HEK293 (cell line): ENCODE data around the gene KDF1.

Source experiments
- CTCF ChIA-PET: fragments of 350-600 bp; formaldehyde crosslinking; extraction: SDS; loops from one replicate; lab custom pipeline; 2021; ENCODE audit warnings: antibody characterized with exemption; lab: Yijun Ruan, JAX
- POLR2A ChIA-PET: fragments of 300-600 bp; formaldehyde crosslinking; extraction: SDS; loops from one replicate; lab custom pipeline; 2020; ENCODE audit warnings: antibody characterized with exemption, inconsistent platforms; lab: Yijun Ruan, JAX
- H3K27ac ChIP-seq: fragments of 200-500 bp; sonication (Bioruptor generic); 2 replicates; pipeline ENCODE4 v1.5.1; 2014; ENCODE audit warnings: low read depth, low read length, control low read depth, inconsistent platforms; ENCODE audit errors: extremely low read depth
- H3K36me3 ChIP-seq, 2 experiments: fragments of 200-500 bp in 1 of 2; sonication (Bioruptor generic) in 1 of 2; 1 replicate in 1 of 2; 2 replicates in 1 of 2; pipeline ENCODE4 v1.5.1; 2014 to 2017; ENCODE audit warnings: inconsistent platforms in 2 of 2, low read length in 2 of 2; ENCODE audit not compliant: control insufficient read depth in 2 of 2, insufficient read depth in 1 of 2
- H3K4me1 ChIP-seq: fragments of 200-500 bp; sonication (Bioruptor generic); 2 replicates; pipeline ENCODE4 v1.5.1; 2014; ENCODE audit warnings: mild to moderate bottlenecking, low read length, inconsistent platforms; ENCODE audit not compliant: control insufficient read depth, insufficient read depth
- H3K4me3 ChIP-seq: 2 replicates; pipeline ENCODE4 v1.5.1; 2011; ENCODE audit warnings: low read depth, mild to moderate bottlenecking, control low read depth, low read length, moderate library complexity
- H3K9me3 ChIP-seq: fragments of 200-500 bp; sonication (Bioruptor generic); 2 replicates; pipeline ENCODE4 v1.5.1; 2014; ENCODE audit warnings: low read depth, low read length, inconsistent platforms; ENCODE audit not compliant: control insufficient read depth, insufficient read depth
- FEZF1 ChIP-seq: fragments of 450-650 bp; formaldehyde crosslinking; IDR thresholded peaks from 2 replicates; pipeline ENCODE4 v1.5.1; 2016; ENCODE audit warnings: missing biosample characterization, missing genetic modification characterization
- HOXD13 ChIP-seq: sonication (generic); formaldehyde crosslinking; IDR thresholded peaks from 2 replicates; pipeline ENCODE4 v1.8.0; 2022; ENCODE audit warnings: missing genetic modification reagents, borderline replicate concordance
- REPIN1 ChIP-seq: fragments of 450-650 bp; formaldehyde crosslinking; IDR thresholded peaks from 2 replicates; pipeline ENCODE4 v1.5.1; 2017; ENCODE audit warnings: missing biosample characterization, missing genetic modification characterization, low read depth
- ZBTB8A ChIP-seq: fragments of 450-650 bp; formaldehyde crosslinking; IDR thresholded peaks from 2 replicates; pipeline ENCODE4 v1.5.1; 2016; ENCODE audit warnings: missing biosample characterization, missing genetic modification characterization
- ZNF155 ChIP-seq: fragments of 450-650 bp; formaldehyde crosslinking; IDR thresholded peaks from 2 replicates; pipeline ENCODE4 v1.5.1; 2016; ENCODE audit warnings: missing biosample characterization, missing genetic modification characterization
- ZNF2 ChIP-seq: fragments of 450-650 bp; formaldehyde crosslinking; IDR thresholded peaks from 2 replicates; pipeline ENCODE4 v1.5.1; 2016; ENCODE audit warnings: missing biosample characterization, missing genetic modification characterization
- ZNF221 ChIP-seq: fragments of 450-650 bp; formaldehyde crosslinking; IDR thresholded peaks from 2 replicates; pipeline ENCODE4 v1.5.1; 2017; ENCODE audit warnings: missing biosample characterization, missing genetic modification characterization, borderline replicate concordance
- ZNF302 ChIP-seq: fragments of 450-650 bp; formaldehyde crosslinking; IDR thresholded peaks from 2 replicates; pipeline ENCODE4 v1.5.1; 2016; ENCODE audit warnings: missing biosample characterization, missing genetic modification characterization, low read depth
- ZNF341 ChIP-seq: fragments of 450-650 bp; formaldehyde crosslinking; IDR thresholded peaks from 2 replicates; pipeline ENCODE4; 2016; ENCODE audit warnings: low read depth, missing biosample characterization, missing genetic modification characterization
- ZNF664 ChIP-seq: fragments of 450-650 bp; formaldehyde crosslinking; IDR thresholded peaks from 2 replicates; pipeline ENCODE4 v1.5.1; 2016; ENCODE audit warnings: missing biosample characterization, missing genetic modification characterization
- TF ChIP-seq, protein P1 (sequence below): fragments of 450-650 bp; formaldehyde crosslinking; conservative IDR thresholded peaks from 2 replicates; pipeline ENCODE4 v1.5.1; 2016; ENCODE audit warnings: low read depth, missing biosample characterization, missing genetic modification characterization
- TF ChIP-seq, protein P2 (sequence below): fragments of 450-650 bp; formaldehyde crosslinking; IDR thresholded peaks from 2 replicates; pipeline ENCODE4 v1.5.1; 2016; ENCODE audit warnings: missing biosample characterization, missing genetic modification characterization
- TF ChIP-seq, protein P3 (sequence below): fragments of 450-650 bp; formaldehyde crosslinking; IDR thresholded peaks from 2 replicates; pipeline ENCODE4 v1.5.1; 2016; ENCODE audit warnings: missing biosample characterization, missing genetic modification characterization
- TF ChIP-seq, protein P4 (sequence below): fragments of 450-650 bp; formaldehyde crosslinking; IDR thresholded peaks from 2 replicates; pipeline ENCODE4 v1.5.1; 2016; ENCODE audit warnings: missing biosample characterization, missing genetic modification characterization
- TF ChIP-seq, protein P5 (sequence below): fragments of 450-650 bp; formaldehyde crosslinking; IDR thresholded peaks from 2 replicates; pipeline ENCODE4 v1.5.1; 2017; ENCODE audit warnings: missing biosample characterization, mild to moderate bottlenecking, missing genetic modification characterization, moderate library complexity

The KDF1 gene

DNA sequence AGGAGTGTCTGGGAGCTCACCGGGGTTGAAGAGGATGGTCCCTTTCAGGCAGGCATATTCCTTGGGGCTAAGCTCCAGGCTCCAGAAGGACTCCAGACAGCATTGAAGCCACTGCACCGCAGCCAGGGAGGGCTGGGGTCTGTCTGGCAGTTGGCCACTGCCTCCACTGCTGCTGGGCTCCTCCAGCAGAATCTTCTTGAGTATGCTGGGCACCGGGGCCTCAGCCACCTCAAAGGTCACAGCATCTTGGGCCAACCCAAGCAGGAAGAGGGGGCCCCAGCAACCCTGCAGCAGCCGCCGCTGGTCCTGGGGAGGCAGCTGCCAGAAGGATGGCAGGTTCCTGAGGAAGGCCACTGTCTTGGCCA lies 46.9 kb downstream of the KDF1 start (continued):
- TF ChIP-seq, protein P1, sequence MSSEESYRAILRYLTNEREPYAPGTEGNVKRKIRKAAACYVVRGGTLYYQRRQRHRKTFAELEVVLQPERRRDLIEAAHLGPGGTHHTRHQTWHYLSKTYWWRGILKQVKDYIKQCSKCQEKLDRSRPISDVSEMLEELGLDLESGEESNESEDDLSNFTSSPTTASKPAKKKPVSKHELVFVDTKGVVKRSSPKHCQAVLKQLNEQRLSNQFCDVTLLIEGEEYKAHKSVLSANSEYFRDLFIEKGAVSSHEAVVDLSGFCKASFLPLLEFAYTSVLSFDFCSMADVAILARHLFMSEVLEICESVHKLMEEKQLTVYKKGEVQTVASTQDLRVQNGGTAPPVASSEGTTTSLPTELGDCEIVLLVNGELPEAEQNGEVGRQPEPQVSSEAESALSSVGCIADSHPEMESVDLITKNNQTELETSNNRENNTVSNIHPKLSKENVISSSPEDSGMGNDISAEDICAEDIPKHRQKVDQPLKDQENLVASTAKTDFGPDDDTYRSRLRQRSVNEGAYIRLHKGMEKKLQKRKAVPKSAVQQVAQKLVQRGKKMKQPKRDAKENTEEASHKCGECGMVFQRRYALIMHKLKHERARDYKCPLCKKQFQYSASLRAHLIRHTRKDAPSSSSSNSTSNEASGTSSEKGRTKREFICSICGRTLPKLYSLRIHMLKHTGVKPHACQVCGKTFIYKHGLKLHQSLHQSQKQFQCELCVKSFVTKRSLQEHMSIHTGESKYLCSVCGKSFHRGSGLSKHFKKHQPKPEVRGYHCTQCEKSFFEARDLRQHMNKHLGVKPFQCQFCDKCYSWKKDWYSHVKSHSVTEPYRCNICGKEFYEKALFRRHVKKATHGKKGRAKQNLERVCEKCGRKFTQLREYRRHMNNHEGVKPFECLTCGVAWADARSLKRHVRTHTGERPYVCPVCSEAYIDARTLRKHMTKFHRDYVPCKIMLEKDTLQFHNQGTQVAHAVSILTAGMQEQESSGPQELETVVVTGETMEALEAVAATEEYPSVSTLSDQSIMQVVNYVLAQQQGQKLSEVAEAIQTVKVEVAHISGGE (tag by site-specific recombination), result no peak
- no peak for TF ChIP-seq REPIN1 (tag by site-specific recombination)
- TF ChIP-seq ZNF341, result no peak
- TF ChIP-seq, protein P2, sequence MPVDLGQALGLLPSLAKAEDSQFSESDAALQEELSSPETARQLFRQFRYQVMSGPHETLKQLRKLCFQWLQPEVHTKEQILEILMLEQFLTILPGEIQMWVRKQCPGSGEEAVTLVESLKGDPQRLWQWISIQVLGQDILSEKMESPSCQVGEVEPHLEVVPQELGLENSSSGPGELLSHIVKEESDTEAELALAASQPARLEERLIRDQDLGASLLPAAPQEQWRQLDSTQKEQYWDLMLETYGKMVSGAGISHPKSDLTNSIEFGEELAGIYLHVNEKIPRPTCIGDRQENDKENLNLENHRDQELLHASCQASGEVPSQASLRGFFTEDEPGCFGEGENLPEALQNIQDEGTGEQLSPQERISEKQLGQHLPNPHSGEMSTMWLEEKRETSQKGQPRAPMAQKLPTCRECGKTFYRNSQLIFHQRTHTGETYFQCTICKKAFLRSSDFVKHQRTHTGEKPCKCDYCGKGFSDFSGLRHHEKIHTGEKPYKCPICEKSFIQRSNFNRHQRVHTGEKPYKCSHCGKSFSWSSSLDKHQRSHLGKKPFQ (tag by site-specific recombination), result no peak
- TF ChIP-seq, all 188 proteins: peak for 0

DNA sequence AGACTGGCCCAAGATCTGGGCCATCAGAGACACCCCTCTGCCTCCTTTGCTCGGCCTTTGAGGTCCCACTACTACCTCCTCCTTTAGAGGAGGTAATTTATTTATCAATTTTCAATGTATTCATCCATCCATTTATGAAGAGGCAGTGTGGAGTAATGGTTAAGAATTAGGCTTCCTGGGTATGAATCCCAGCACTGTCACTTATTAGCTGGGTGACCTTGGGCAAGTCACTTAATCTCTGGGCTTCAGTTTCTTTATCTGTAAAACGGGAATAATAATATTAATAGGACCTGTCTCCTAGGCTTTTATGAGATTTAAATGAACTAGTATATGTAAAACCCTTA lies 48.1 kb downstream of the KDF1 start:
- H3K36me3 ChIP-seq, result no peaks in the 10 kb centered on the region
- no peaks in the 10 kb centered on the region for H3K9me3 ChIP-seq
- no peak overlapping the region for H3K27ac ChIP-seq
- POLR2A ChIA-PET, result interaction anchor here (0.6 kb wide), 1 partner anchor 12 kb away, joined by 3 read pairs; the partner anchor contains the start of gene GPATCH3
- H3K4me3 ChIP-seq, result no peak overlapping the region
- CTCF ChIA-PET, result interaction anchor here (0.5 to 0.8 kb wide), 2 partner anchors 55 to 125 kb away, joined by 3 to 5 read pairs; no protein-coding TSS in a partner anchor
- H3K4me1 ChIP-seq, result peaks cover 8% of the 10 kb centered on the region
- TF ChIP-seq ZNF302 (tag by site-specific recombination) (no peak), ZNF155 (tag by site-specific recombination) (no peak), HOXD13 (no peak), ZBTB8A (tag by site-specific recombination) (no peak), ZNF664 (tag by site-specific recombination) (no peak), ZNF2 (tag by site-specific recombination) (no peak), FEZF1 (tag by site-specific recombination) (no peak), ZNF221 (tag by site-specific recombination) (no peak)
- TF ChIP-seq, protein P3, sequence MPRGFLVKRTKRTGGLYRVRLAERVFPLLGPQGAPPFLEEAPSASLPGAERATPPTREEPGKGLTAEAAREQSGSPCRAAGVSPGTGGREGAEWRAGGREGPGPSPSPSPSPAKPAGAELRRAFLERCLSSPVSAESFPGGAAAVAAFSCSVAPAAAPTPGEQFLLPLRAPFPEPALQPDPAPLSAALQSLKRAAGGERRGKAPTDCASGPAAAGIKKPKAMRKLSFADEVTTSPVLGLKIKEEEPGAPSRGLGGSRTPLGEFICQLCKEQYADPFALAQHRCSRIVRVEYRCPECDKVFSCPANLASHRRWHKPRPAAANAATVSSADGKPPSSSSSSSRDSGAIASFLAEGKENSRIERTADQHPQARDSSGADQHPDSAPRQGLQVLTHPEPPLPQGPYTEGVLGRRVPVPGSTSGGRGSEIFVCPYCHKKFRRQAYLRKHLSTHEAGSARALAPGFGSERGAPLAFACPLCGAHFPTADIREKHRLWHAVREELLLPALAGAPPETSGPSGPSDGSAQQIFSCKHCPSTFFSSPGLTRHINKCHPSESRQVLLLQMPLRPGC (tag by site-specific recombination), result no peak
- TF ChIP-seq, protein P4, sequence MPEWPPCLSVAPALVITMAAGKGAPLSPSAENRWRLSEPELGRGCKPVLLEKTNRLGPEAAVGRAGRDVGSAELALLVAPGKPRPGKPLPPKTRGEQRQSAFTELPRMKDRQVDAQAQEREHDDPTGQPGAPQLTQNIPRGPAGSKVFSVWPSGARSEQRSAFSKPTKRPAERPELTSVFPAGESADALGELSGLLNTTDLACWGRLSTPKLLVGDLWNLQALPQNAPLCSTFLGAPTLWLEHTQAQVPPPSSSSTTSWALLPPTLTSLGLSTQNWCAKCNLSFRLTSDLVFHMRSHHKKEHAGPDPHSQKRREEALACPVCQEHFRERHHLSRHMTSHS (tag by site-specific recombination), result no peak
- TF ChIP-seq, protein P5, sequence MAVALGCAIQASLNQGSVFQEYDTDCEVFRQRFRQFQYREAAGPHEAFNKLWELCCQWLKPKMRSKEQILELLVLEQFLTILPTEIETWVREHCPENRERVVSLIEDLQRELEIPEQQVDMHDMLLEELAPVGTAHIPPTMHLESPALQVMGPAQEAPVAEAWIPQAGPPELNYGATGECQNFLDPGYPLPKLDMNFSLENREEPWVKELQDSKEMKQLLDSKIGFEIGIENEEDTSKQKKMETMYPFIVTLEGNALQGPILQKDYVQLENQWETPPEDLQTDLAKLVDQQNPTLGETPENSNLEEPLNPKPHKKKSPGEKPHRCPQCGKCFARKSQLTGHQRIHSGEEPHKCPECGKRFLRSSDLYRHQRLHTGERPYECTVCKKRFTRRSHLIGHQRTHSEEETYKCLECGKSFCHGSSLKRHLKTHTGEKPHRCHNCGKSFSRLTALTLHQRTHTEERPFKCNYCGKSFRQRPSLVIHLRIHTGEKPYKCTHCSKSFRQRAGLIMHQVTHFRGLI (tag by site-specific recombination), result no peak
- TF ChIP-seq, protein P1 (tag by site-specific recombination), result no peak
